ENCODE results near the gene SH3GL3. TPM values are rescaled to one million over a fixed set of nuclear protein-coding genes. Genes with fewer than 3 reads are reported as not detected.

SH3GL3 gene
- not detected in 2 replicates for total RNA-seq

GRCh38 chr15:83446904-83447709 lies at the start of gene SH3GL3:
Gene SH3GL3, plus strand, starts transcription at chr15:83447341. Its CDS starts 193 bp downstream, at chr15:83447534.
- intact Hi-C loops (cut with micrococcal nuclease), result no loop called here

- intact Hi-C loops (cut with micrococcal nuclease), result no loop called here
Observed at GRCh38 chr15:83398626-83399025, 48.5 kb upstream of the SH3GL3 start.

DNA sequence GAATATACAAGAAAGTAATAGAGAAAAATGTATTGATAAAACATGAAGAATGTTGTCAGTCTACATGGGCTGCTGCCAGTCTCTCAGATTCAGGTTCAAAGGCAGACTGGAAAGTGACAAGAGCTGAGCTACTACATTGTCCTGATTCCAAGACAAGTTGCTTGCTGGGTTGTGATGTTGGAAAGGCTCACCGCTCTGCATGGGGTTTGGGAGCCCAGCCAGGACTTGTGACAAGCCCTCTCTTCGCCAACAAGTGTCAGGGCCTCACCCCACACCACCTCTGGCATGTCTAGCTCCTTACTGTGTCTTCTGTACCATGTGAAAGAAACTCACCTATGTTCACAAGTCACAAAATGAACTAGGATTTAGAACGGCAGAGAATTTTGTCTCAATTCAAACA lies 43.0 kb upstream of the SH3GL3 start:
- intact Hi-C loops (cut with micrococcal nuclease), result no loop called here

GRCh38 chr15:83410532-83410931 lies 36.6 kb upstream of the SH3GL3 start:
- intact Hi-C loops (cut with micrococcal nuclease), result no loop called here

DNA sequence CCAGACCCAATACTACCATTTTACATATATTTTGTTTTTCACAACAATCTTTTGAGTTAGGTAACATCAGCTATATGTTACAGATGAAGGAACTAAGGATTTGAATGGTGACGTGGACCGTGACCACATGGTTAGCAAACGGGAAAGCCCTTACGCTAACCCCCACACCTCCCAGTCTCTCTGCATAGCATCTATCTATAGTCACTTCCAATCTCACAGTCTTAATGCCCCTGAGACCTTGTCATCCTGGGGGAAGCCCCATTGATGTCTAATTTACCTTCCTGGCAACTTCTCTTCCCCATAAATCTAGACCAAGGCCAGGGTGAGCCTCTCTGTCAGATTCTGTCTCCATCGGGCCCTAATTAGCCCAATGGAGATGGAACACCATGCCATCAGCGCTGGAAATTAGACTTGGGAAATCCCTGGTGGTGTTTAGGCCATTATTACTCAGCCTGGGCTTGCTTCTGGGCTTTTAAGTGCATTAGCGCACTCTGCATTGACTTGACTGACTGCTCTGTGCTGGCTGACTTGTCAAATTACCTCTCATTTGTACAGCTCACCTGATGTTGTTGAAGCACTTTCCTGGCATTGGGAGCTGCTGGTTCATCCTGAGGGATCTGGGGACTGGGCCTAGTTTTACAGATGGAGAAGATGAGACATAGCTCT lies 34.0 kb upstream of the SH3GL3 start:
- intact Hi-C loops (cut with micrococcal nuclease), result no loop called here

GRCh38 chr15:83422081-83422480 lies 25.1 kb upstream of the SH3GL3 start:
- intact Hi-C loops (cut with micrococcal nuclease), result no loop called here

DNA sequence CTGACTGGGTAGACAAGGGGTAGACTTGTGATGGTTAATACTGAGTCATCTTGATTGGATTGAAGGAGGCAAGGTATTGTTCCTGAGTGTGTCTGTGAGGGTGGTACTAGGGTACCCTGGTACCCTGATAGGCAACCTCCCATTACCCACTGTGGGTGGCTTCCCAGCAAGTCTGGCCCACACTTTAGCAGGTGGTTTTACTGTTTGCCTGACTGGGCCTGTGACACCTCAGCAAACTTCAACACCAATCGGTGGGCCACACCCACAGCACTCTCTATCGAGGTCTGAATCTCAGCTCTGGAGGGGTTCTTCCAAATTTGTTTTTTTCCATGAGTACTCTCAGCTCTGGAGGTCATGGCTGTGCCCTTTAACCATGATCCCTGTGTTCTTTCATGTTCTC lies 24.6 kb upstream of the SH3GL3 start:
- intact Hi-C loops (cut with micrococcal nuclease), result no loop called here

GRCh38 chr15:83424101-83424500 lies 23.0 kb upstream of the SH3GL3 start:
- intact Hi-C loops (cut with micrococcal nuclease), result no loop called here

DNA sequence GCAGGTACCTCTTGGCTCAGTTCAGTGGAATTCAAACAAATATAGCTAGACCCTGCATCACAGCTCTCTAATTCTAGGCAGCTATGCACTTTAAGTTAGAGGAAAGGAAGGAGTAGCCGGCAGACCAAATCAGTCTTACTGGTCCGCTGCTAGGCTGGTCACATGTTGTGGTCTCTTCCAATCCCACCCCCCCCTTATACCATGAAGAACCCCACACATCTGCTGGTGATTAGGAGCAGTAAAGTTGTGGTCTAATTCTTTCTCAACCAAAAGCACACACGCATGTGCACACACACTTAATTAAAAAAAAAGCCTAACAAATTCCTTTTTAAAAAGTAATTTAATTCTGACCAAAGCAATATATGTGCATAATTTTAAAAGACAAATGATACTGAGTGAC lies 16.7 kb upstream of the SH3GL3 start:
- intact Hi-C loops (cut with micrococcal nuclease), result loop anchor here (10.0 kb wide), 1 partner anchor 604 kb away; no protein-coding TSS in a partner anchor

DNA sequence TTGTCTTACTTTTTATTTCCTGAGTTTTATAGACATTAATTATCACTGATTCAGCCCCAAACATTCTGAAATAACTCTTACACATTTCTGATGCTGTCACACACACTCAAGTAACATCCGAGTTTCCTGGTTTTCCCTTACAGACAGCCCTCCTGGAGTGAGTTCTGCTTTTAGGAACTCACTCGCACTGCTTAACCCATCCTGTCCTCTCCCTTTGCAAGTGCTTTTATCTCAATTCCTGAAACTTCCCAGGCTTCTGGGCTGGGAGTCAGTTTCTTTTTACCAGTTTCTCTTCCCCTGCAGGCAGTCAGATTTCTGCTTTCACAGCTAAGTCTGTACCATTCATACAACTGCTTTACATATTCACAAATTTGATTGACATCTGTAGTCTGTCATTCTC lies 15.6 kb upstream of the SH3GL3 start:
- intact Hi-C loops (cut with micrococcal nuclease), result loop anchor here (10.0 kb wide), 1 partner anchor 603 kb away; no protein-coding TSS in a partner anchor

GRCh38 chr15:83435202-83435601 lies 11.9 kb upstream of the SH3GL3 start:
- intact Hi-C loops (cut with micrococcal nuclease), result loop anchor here (10.0 kb wide), 1 partner anchor 600 kb away; no protein-coding TSS in a partner anchor

DNA sequence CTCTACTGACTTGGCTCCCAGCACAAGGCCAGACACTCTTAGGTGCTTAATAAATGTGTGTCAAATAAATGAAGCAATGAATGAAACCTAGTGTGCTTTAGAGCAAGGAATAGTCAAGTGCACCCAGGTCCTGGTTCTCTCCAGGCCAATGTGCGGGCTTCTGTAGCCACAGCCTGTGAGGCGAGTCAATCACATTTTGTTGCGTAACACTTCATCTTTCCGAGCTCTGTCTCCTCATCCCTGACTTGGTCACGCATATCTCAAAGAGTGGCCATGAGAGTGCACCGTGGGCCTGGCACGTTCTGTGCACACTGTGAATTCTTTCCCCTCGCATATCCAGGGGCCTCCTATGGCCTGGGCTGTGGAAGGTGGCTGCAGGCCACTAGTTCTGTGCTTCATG lies 11.4 kb upstream of the SH3GL3 start:
- intact Hi-C loops (cut with micrococcal nuclease), result loop anchor here (1.0 to 10.0 kb wide), 2 partner anchors 424 to 599 kb away; partner anchors contain the start of gene C15orf40

GRCh38 chr15:83436513-83437158 lies 10.5 kb upstream of the SH3GL3 start:
- intact Hi-C loops (cut with micrococcal nuclease), result loop anchor here (1.0 to 10.0 kb wide), 2 partner anchors 425 to 598 kb away; partner anchors contain the start of gene C15orf40

- intact Hi-C loops (cut with micrococcal nuclease), result no loop called here
Observed at GRCh38 chr15:83443076-83443847, 3.9 kb upstream of the SH3GL3 start.

DNA sequence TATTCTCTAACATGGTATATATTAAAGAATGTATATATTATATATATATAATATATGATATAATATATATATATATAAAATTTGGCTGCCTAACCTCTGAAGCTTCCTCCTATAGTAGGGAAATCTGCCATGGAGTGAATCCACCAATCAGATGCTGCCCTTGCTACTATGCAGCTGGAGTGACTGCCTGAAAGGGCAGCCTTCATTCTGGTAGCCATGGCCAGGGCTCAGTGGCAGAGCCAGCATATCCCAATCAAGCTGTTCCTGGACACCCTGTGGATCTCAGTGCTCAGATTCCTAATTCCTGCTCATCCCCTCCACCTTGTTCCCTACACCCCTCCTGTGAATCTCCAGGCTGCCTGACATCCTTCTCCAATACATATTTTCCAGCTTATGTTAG lies 2.2 kb upstream of the SH3GL3 start:
- intact Hi-C loops (cut with micrococcal nuclease), result no loop called here

DNA sequence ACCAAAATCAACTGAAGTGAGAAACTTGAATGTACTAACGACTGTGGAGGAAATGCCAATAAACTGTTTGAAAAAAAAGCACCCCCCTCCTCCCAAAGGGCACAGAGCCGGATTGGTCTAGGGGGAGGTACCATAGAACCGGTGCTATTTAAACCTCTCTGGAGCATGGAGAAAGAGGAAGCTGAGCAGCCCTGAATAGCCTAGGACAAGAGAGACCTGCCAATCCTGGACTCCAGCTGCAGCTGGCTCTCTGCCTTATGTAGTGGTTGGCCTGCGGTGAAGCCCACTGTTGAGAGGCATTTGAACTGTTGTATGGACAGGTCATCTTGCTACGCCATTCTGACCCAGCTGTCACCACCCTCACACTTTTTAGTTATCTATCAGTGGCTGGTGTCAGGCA lies 1.5 kb upstream of the SH3GL3 start:
- intact Hi-C loops (cut with micrococcal nuclease), result no loop called here

DNA sequence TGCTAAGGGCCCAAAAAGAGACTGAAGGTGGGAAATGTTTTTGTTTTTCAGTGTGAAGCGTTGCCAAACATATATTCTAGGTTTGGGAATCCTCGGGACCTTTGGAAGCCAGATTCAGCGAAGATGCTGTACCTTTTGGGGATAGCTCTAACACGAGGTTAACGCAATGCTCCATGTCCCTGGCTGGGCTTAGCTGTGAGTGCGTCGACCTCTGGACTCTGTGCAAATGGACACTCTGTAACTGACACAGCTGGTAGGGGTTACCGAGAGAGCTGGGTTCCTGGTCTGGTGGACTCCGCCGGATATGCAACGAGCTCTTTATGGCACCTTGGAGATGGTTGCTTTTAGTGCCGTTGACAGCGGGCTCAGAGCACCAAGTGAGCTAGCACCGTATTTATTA lies 724 bp upstream of the SH3GL3 start:
- intact Hi-C loops (cut with micrococcal nuclease), result no loop called here

GRCh38 chr15:83449250-83449671 lies 2.1 kb downstream of the SH3GL3 start:
- intact Hi-C loops (cut with micrococcal nuclease), result no loop called here

DNA sequence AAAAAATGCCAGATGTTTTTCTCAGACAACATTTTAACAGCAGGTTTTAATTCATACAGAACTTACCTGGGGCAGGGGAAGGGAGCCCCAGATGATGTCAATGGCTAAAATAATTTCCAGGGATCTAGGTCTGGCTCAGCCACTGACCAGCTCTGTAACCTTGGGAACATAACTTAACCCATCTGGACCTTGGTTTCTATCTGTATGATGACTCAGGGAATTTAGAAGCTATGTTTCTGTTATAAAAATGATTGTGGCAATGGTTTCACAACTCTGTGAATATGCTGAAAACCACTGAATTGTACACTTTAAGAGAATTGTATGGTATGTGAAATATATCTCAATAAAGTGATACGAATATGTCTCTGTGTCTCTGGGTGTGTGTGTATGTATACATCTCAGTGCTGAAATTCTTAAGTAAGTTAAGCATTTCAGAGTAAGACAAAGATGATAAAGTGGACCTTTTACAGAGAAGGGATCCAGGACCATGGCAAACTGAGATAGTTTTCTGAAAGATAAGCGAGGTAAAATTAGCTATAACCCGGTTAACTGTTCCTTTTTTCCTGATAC lies 2.9 kb downstream of the SH3GL3 start:
- intact Hi-C loops (cut with micrococcal nuclease), result no loop called here

GRCh38 chr15:83457149-83457548 lies 10.0 kb downstream of the SH3GL3 start:
- intact Hi-C loops (cut with micrococcal nuclease), result no loop called here

- intact Hi-C loops (cut with micrococcal nuclease), result no loop called here
Observed at GRCh38 chr15:83458381-83458780, 11.2 kb downstream of the SH3GL3 start.

Data from T-helper 1 cell treated with Interleukin-12 subunit alpha and Interleukin-12 subunit beta and Interleukin-4 antibody, amounts not matched to agents 30 ng/mL and 1 ng/mL, for 36 hours (primary cell).